HG03108 (cell line): ENCODE data around the gene NUFIP1.
A peak's percentile ranks its signal among the peaks of the same experiment; 100 is the strongest.
"Not testable (repeated sequence)": the region's sequence is repeated elsewhere in the genome, so short reads cannot be mapped to it uniquely, and the experiment has no call there.

Experiments
- ATAC-seq: cut with Tn5 transposase; IDR thresholded peaks from one replicate; pipeline ENCODE4 v1.9.1; 2021; ENCODE audit warnings: moderate library complexity; ENCODE audit not compliant: unreplicated experiment

Gene NUFIP1

GRCh38 chr13:44920013-44920412 lies 69.3 kb downstream of the NUFIP1 start:
- ATAC-seq: no peak

GRCh38 chr13:44919104-44919804 lies 70.0 kb downstream of the NUFIP1 start:
- ATAC-seq: no peak

GRCh38 chr13:44918326-44919103 lies 70.8 kb downstream of the NUFIP1 start:
- peak; percentile 87 for ATAC-seq

- ATAC-seq: peak; percentile 71
Measured at GRCh38 chr13:44917589-44918325, 71.5 kb downstream of the NUFIP1 start.

- ATAC-seq: no peak
Measured at GRCh38 chr13:44912278-44913016, 76.8 kb downstream of the NUFIP1 start.

- ATAC-seq: no peak
Measured at GRCh38 chr13:44908712-44909111, 80.6 kb downstream of the NUFIP1 start.

- ATAC-seq: no peak
Measured at GRCh38 chr13:44908266-44908665, 81.0 kb downstream of the NUFIP1 start.

GRCh38 chr13:44906713-44907112 lies 82.6 kb downstream of the NUFIP1 start:
- ATAC-seq: no peak

GRCh38 chr13:44906230-44906629 lies 83.0 kb downstream of the NUFIP1 start:
- ATAC-seq: no peak

GRCh38 chr13:44905556-44905955 lies 83.7 kb downstream of the NUFIP1 start:
- ATAC-seq: no peak

GRCh38 chr13:44904967-44905366 lies 84.3 kb downstream of the NUFIP1 start:
- ATAC-seq: no peak

GRCh38 chr13:44903574-44903985 lies 85.7 kb downstream of the NUFIP1 start:
- no peak for ATAC-seq

GRCh38 chr13:44902738-44903137 lies 86.5 kb downstream of the NUFIP1 start:
- no peak for ATAC-seq

- ATAC-seq: no peak
Measured at GRCh38 chr13:44899967-44900366, 89.3 kb downstream of the NUFIP1 start.

GRCh38 chr13:44898308-44898707 lies 91.0 kb downstream of the NUFIP1 start:
- not testable (repeated sequence) for ATAC-seq

GRCh38 chr13:44895953-44896335 lies 93.3 kb downstream of the NUFIP1 start:
- ATAC-seq: no peak

- no peak for ATAC-seq
Measured at GRCh38 chr13:44895264-44895952, 93.9 kb downstream of the NUFIP1 start.

GRCh38 chr13:44894001-44894770 lies 95.1 kb downstream of the NUFIP1 start:
- ATAC-seq: no peak
